HepG2 (cell line): Measurements from ENCODE around the gene ADAT3. TPM values are rescaled to one million over a fixed set of nuclear protein-coding genes. Genes with fewer than 3 reads are reported as not detected.
A peak's percentile ranks its signal among the peaks of the same experiment; 100 is the strongest.

Source experiments
- ATAC-seq: fragments of 200-7000 bp; cut with Tn5 transposase; 3 replicates; pipeline ENCODE4 v1.9.1; 2020; ENCODE audit warnings: mild to moderate bottlenecking, moderate library complexity
- BruUV-seq: library from RNA; stranded (reverse); fragments of 400-500 nt; replicated peaks from 2 replicates; lab custom pipeline; 2021; lab: Mats Ljungman, UMichigan
- CTCF ChIA-PET: fragments of 300-600 bp; formaldehyde crosslinking; extraction: SDS; loops from one replicate; lab custom pipeline; 2021; ENCODE audit warnings: low total read pairs, inconsistent platforms, low intra/inter-chr PET ratio; lab: Yijun Ruan, JAX
- POLR2A ChIA-PET: fragments of 350-600 bp; sonication (Branson Sonifier 250); formaldehyde crosslinking; loops from one replicate; lab custom pipeline; 2020; ENCODE audit warnings: antibody characterized with exemption, inconsistent platforms; lab: Yijun Ruan, JAX
- DNase-seq: peaks from one replicate; pipeline ENCODE4 v3.0.0-alpha.2; 2015; ENCODE audit warnings: low spot score
- FAIRE-seq: peaks from 3 replicates; lab custom pipeline; 2011; peaks lifted over from hg19 to GRCh38; lab: Jason Lieb, UNC
- H2AFZ ChIP-seq: one replicate; pipeline ENCODE4 v1.6.1; 2011; ENCODE audit warnings: low read length, inconsistent platforms
- H3K27ac ChIP-seq: fragments of 300-600 bp; 3 replicates; pipeline ENCODE4 v1.8.0; 2011; ENCODE audit warnings: mixed run types, mild to moderate bottlenecking, mixed read lengths, low read length, inconsistent platforms; ENCODE audit not compliant: insufficient read depth; ENCODE audit errors: extremely low read length
- H3K27me3 ChIP-seq, 2 experiments: fragments of 200-600 bp in 1 of 2; 2 replicates in 1 of 2; 3 replicates in 1 of 2; pipeline versions ENCODE4 v1.6.0 to v1.8.0; 2011; ENCODE audit warnings: low read length in 2 of 2, mild to moderate bottlenecking in 2 of 2, moderate library complexity in 2 of 2, inconsistent platforms in 1 of 2; ENCODE audit not compliant: insufficient read depth in 2 of 2, control insufficient read depth in 1 of 2
- H3K36me3 ChIP-seq, 2 experiments: fragments of 200-600 bp in 1 of 2; replicated peaks in 1 of 2; 2 replicates in 1 of 2; 3 replicates in 1 of 2; pipeline versions ENCODE4 v1.5.1 to v1.8.0; 2011; ENCODE audit warnings: low read length in 2 of 2, inconsistent platforms in 1 of 2; ENCODE audit not compliant: insufficient read depth in 2 of 2, control insufficient read depth in 1 of 2
- H3K4me1 ChIP-seq: 2 replicates; pipeline ENCODE4 v1.5.1; 2012; ENCODE audit warnings: low read length, inconsistent platforms; ENCODE audit not compliant: insufficient read depth
- H3K4me2 ChIP-seq: 2 replicates; pipeline ENCODE4 v1.6.0; 2011; ENCODE audit warnings: low read depth, low read length, inconsistent platforms
- H3K4me3 ChIP-seq, 3 experiments: fragments of 200-600 bp in 1 of 3; sonication (generic), shearing (Covaris generic) in 1 of 3; replicated peaks in 1 of 3; 2 replicates each; pipeline ENCODE4 v1.5.1; 2011 to 2016; ENCODE audit warnings: low read length in 3 of 3, inconsistent platforms in 2 of 3, low read depth in 2 of 3, mild to moderate bottlenecking in 2 of 3, control low read depth in 1 of 3, mixed read lengths in 1 of 3; ENCODE audit not compliant: insufficient read depth in 1 of 3
- H3K79me2 ChIP-seq: one replicate; pipeline ENCODE4 v1.6.1; 2011; ENCODE audit warnings: low read length, inconsistent platforms; ENCODE audit not compliant: insufficient read depth
- H3K9ac ChIP-seq: 2 replicates; pipeline ENCODE4 v1.6.0; 2011; ENCODE audit warnings: mild to moderate bottlenecking, low read depth, low read length, inconsistent platforms; ENCODE audit not compliant: insufficient read depth
- H3K9me3 ChIP-seq: 2 replicates; pipeline ENCODE4 v1.5.1; 2012; ENCODE audit warnings: mild to moderate bottlenecking, low read length
- H4K20me1 ChIP-seq: 2 replicates; pipeline ENCODE4 v1.6.0; 2011; ENCODE audit warnings: inconsistent platforms, mild to moderate bottlenecking, low read length, moderate library complexity; ENCODE audit not compliant: insufficient read depth
- AFF4 ChIP-seq: sonication (generic); formaldehyde crosslinking; IDR thresholded peaks from 2 replicates; pipeline ENCODE4 v1.4.0; 2020; ENCODE audit warnings: missing genetic modification reagents
- ASH2L ChIP-seq: fragments of 300-600, 200-600 bp; sonication (generic); IDR thresholded peaks from 2 replicates; pipeline ENCODE4 v1.7.0; 2017; ENCODE audit warnings: low read depth, mild to moderate bottlenecking, moderate library complexity, mixed read lengths, low read length; ENCODE audit not compliant: insufficient read length
- ATF2 ChIP-seq: sonication (generic); formaldehyde crosslinking; IDR thresholded peaks from 2 replicates; pipeline ENCODE4 v1.4.0; 2020; ENCODE audit warnings: missing genetic modification reagents
- HNF4A ChIP-seq: sonication (generic); formaldehyde crosslinking; IDR thresholded peaks from 2 replicates; pipeline ENCODE4 v1.4.0; 2020; ENCODE audit warnings: missing genetic modification reagents
- PHF8 ChIP-seq: sonication (generic); formaldehyde crosslinking; IDR thresholded peaks from 2 replicates; pipeline ENCODE4 v1.5.0; 2020; ENCODE audit warnings: missing genetic modification reagents
- RBM39 ChIP-seq: fragments of 200-400 bp; formaldehyde crosslinking; IDR thresholded peaks from one replicate; pipeline ENCODE4 v1.6.1; 2018; ENCODE audit warnings: antibody characterized with exemption, mild to moderate bottlenecking, low read depth, low read length; ENCODE audit not compliant: poor library complexity, severe bottlenecking
- SALL1 ChIP-seq: sonication (generic); formaldehyde crosslinking; IDR thresholded peaks from 2 replicates; pipeline ENCODE4 v1.8.0; 2022; ENCODE audit warnings: mild to moderate bottlenecking, missing genetic modification reagents
- SAP130 ChIP-seq: IDR thresholded peaks from 2 replicates; pipeline ENCODE4 v1.6.1; 2016; ENCODE audit warnings: low read depth
- SP2 ChIP-seq: sonication (generic); formaldehyde crosslinking; IDR thresholded peaks from 2 replicates; pipeline ENCODE4 v1.5.1; 2020; ENCODE audit warnings: mild to moderate bottlenecking, missing genetic modification reagents
- SP4 ChIP-seq: sonication (generic); formaldehyde crosslinking; IDR thresholded peaks from 2 replicates; pipeline ENCODE4 v1.8.1; 2023; ENCODE audit warnings: mild to moderate bottlenecking, missing genetic modification reagents
- SYNCRIP ChIP-seq: fragments of 200-400 bp; formaldehyde crosslinking; IDR thresholded peaks from 2 replicates; pipeline ENCODE4 v1.6.1; 2018; ENCODE audit warnings: mild to moderate bottlenecking, low read depth, low read length; ENCODE audit not compliant: insufficient read depth
- ZBTB8A ChIP-seq: sonication (generic); formaldehyde crosslinking; IDR thresholded peaks from 2 replicates; pipeline ENCODE4 v1.4.0; 2020; ENCODE audit warnings: mild to moderate bottlenecking, low read depth, missing genetic modification reagents, borderline replicate concordance
- ZNF264 ChIP-seq: sonication (generic); formaldehyde crosslinking; IDR thresholded peaks from 2 replicates; pipeline ENCODE4 v1.4.0; 2020; ENCODE audit warnings: missing genetic modification reagents
- ZNF605 ChIP-seq: sonication (generic); formaldehyde crosslinking; IDR thresholded peaks from 2 replicates; pipeline ENCODE4 v1.8.0; 2022; ENCODE audit warnings: mild to moderate bottlenecking, missing genetic modification reagents
- ZSCAN31 ChIP-seq: sonication (generic); formaldehyde crosslinking; IDR thresholded peaks from 2 replicates; pipeline ENCODE4 v1.5.0; 2020; ENCODE audit warnings: low read depth, mild to moderate bottlenecking, missing genetic modification reagents
- WGBS: methylation state at CpG from one replicate; pipeline ENCODE4 v1.1.6; 2017; ENCODE audit warnings: low lambda C conversion rate; 5-methylcytosine and 5-hydroxymethylcytosine counted together
- in situ Hi-C: cut with HindIII; loops from 2 replicates; pipeline ENCODE4 v1.10.0; 2017; ENCODE audit warnings: low pct_unique_long_range_greater_than_20kb; ENCODE audit not compliant: extremely low pct_ligation_motif_present
- intact Hi-C: fragments of 100-400 bp; cut with micrococcal nuclease; formaldehyde crosslinking; loops from one replicate; pipeline ENCODE4 v1.10.0; 2022; ENCODE audit not compliant: unreplicated experiment
- polyA plus RNA-seq, 8 experiments: library from polyadenylated mRNA; depleted of rRNA in 3 of 8; stranded (reverse) in 7 of 8; unstranded in 1 of 8; fragments of >200 nt; fragmentation: Illumina TruSeq in 4 of 8; extraction: Trizol in 4 of 8; gene quantifications; 2 replicates each; pipeline versions ENCODE4 v1.2.1 to v1.2.3, GENCODE V29; 2011 to 2016; ENCODE audit warnings: low read depth in 4 of 8, missing spikeins in 1 of 8, mixed read lengths in 1 of 8; ENCODE audit not compliant: insufficient read depth in 1 of 8
- total RNA-seq, 5 experiments: library from RNA; depleted of rRNA; stranded (reverse); fragments of >200 nt; fragmentation: Illumina TruSeq; extraction: Trizol; gene quantifications; 2 replicates each; pipeline ENCODE4 v1.2.3, GENCODE V29; 2016; ENCODE audit warnings: low read depth in 1 of 5
- TF ChIP-seq, protein P1 (sequence below): sonication (generic); formaldehyde crosslinking; IDR thresholded peaks from 2 replicates; pipeline ENCODE4 v1.4.0; 2020; ENCODE audit warnings: missing genetic modification reagents
- TF ChIP-seq, protein P2 (sequence below): sonication (generic); formaldehyde crosslinking; IDR thresholded peaks from 2 replicates; pipeline ENCODE4 v1.4.0; 2020; ENCODE audit warnings: missing genetic modification reagents

Gene ADAT3
- total and polyA plus RNA-seq, 2 of the 13 experiments (the other 11 are each of a cell fraction or from before 2014, with no cell fraction given): 0.95 to 3.5 TPM

DNA sequence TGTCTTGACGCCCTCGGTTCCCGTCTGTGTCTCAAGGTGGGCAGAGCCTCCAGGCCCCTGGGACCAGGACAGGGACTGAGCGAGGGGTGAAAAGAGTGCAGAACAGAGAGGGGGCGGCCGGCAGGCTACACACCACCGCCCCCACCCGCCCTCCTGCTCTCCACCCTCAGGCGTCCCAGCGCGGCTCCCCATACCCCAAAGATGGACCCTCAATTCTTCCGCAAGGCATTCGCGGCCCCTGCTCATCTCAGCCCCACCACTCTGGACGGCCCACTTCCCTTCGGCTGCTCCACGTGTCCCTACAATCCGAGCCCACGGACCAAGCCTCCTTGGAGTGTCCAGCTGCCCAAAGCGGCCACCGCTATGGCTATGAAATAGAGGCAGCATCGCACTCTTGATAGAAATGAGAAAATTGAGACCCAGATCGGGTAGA, 43.6 kb upstream of the ADAT3 start:
- Histone ChIP-seq H3K4me1 (peaks cover 60% of the 10 kb centered on the region), H3K27me3 (no peaks in the 10 kb centered on the region; a peak in 1 of 5 replicates), H3K9me3 (no peaks in the 10 kb centered on the region), H3K9ac (peak overlapping the region; percentile 84), H2AFZ (no peak overlapping the region), H3K27ac (peak overlapping the region; percentile 80), H3K4me3 (peak overlapping the region; percentile 89 to 95 (median 91)), H3K4me2 (peak overlapping the region; percentile 81), H3K79me2 (peaks cover 51% of the 10 kb centered on the region), H4K20me1 (peaks cover 37% of the 10 kb centered on the region), H3K36me3 (no peaks in the 10 kb centered on the region)
- in situ Hi-C loops: no loop called here
- ChIA-PET CTCF (no interaction called here), POLR2A (no interaction called here)
- intact Hi-C loops: no loop called here
- no peak for FAIRE-seq
- WGBS: 0% methylated on average over 9 of the region's 23 CpGs
- DNase-seq: no peak
- ATAC-seq: no peak
- no TSS peak for BruUV-seq
- TF ChIP-seq SYNCRIP: no peak
- no peak for TF ChIP-seq ZSCAN31 (CRISPR knock-in tag)
- TF ChIP-seq ZNF605 (CRISPR knock-in tag): 0 out of 2 replicates have a peak, but pooled peaks have one; percentile 44
- TF ChIP-seq, protein P1, sequence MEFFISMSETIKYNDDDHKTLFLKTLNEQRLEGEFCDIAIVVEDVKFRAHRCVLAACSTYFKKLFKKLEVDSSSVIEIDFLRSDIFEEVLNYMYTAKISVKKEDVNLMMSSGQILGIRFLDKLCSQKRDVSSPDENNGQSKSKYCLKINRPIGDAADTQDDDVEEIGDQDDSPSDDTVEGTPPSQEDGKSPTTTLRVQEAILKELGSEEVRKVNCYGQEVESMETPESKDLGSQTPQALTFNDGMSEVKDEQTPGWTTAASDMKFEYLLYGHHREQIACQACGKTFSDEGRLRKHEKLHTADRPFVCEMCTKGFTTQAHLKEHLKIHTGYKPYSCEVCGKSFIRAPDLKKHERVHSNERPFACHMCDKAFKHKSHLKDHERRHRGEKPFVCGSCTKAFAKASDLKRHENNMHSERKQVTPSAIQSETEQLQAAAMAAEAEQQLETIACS: 0 out of 2 replicates have a peak, but pooled peaks have one; percentile 9
- TF ChIP-seq HNF4A: no peak
- peak; percentile 10 for TF ChIP-seq RBM39
- TF ChIP-seq SALL1 (CRISPR knock-in tag): peak; percentile 12; the same call in 1 of the 2 replicates
- TF ChIP-seq, protein P2, sequence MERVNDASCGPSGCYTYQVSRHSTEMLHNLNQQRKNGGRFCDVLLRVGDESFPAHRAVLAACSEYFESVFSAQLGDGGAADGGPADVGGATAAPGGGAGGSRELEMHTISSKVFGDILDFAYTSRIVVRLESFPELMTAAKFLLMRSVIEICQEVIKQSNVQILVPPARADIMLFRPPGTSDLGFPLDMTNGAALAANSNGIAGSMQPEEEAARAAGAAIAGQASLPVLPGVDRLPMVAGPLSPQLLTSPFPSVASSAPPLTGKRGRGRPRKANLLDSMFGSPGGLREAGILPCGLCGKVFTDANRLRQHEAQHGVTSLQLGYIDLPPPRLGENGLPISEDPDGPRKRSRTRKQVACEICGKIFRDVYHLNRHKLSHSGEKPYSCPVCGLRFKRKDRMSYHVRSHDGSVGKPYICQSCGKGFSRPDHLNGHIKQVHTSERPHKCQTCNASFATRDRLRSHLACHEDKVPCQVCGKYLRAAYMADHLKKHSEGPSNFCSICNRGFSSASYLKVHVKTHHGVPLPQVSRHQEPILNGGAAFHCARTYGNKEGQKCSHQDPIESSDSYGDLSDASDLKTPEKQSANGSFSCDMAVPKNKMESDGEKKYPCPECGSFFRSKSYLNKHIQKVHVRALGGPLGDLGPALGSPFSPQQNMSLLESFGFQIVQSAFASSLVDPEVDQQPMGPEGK (CRISPR knock-in tag): peak; percentile 36; the same call in 1 of the 2 replicates
- peak; percentile 26 for TF ChIP-seq ASH2L
- TF ChIP-seq SP4 (CRISPR knock-in tag): peak; percentile 53; the same call in 1 of the 2 replicates
- no peak for TF ChIP-seq AFF4
- TF ChIP-seq PHF8 (CRISPR knock-in tag): 0 out of 2 replicates have a peak, but pooled peaks have one; percentile 24
- no peak for TF ChIP-seq ZBTB8A
- no peak for TF ChIP-seq ATF2 (CRISPR knock-in tag)
- TF ChIP-seq SAP130 (CRISPR knock-in tag): peak; percentile 9; the same call in 1 of the 2 replicates
- no peak for TF ChIP-seq ZNF264 (CRISPR knock-in tag)
- 0 out of 2 replicates have a peak, but pooled peaks have one; percentile 28 for TF ChIP-seq SP2 (CRISPR knock-in tag)
